Gastrocnemius medialis (tissue), 4 donors: Measurements from ENCODE around the gene NANOS3.

ENCODE experiments used
- POLR2A ChIP-seq, 2 donors: fragments of 450-650 bp; IDR thresholded peaks; one replicate each; pipeline ENCODE4 v1.6.1; 2017; ENCODE audit warnings: antibody characterized with exemption in 2 of 2, mild to moderate bottlenecking in 2 of 2, moderate library complexity in 2 of 2
- TF ChIP-seq, protein P1 (sequence below), 5 experiments: fragments of 450-650 bp in 3 of 5; fragments of 200-600 bp in 2 of 5; sonication (generic) in 2 of 5; IDR thresholded peaks in 4 of 5; conservative IDR thresholded peaks in 1 of 5; 1 replicate in 4 of 5; 2 replicates in 1 of 5; pipeline ENCODE4 v1.5.1; 2016 to 2019; ENCODE audit warnings: antibody characterized with exemption in 5 of 5, mild to moderate bottlenecking in 3 of 5, moderate library complexity in 3 of 5

DNA sequence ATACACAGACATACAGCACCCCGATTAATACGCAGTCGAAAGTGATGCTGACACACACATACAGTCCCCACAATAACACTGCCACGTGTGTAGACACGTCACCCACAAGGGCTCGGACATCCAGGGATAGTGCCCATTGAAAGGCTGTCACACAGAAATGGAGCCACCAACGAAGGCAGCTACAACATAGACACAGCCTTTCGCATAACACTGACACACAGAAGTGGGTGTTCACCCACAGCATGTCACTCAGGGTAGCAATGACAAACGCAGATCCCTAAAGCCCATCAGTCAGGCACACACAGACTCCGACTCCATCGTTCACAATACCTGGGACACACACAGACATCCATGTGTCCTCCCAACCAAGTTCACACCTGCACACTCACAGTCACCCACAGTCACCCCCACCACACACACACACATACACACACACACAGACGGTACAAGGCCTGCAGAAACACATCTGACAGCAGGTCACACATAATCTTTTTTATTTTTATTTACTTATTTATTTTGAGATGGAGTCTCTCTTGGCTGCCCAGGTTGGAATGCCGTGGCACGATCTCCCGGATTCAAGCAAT, 10.4 kb upstream of the NANOS3 start:
- no peak for TF ChIP-seq POLR2A (IDR thresholded peaks at IDR 0.05)
- TF ChIP-seq, protein P1, sequence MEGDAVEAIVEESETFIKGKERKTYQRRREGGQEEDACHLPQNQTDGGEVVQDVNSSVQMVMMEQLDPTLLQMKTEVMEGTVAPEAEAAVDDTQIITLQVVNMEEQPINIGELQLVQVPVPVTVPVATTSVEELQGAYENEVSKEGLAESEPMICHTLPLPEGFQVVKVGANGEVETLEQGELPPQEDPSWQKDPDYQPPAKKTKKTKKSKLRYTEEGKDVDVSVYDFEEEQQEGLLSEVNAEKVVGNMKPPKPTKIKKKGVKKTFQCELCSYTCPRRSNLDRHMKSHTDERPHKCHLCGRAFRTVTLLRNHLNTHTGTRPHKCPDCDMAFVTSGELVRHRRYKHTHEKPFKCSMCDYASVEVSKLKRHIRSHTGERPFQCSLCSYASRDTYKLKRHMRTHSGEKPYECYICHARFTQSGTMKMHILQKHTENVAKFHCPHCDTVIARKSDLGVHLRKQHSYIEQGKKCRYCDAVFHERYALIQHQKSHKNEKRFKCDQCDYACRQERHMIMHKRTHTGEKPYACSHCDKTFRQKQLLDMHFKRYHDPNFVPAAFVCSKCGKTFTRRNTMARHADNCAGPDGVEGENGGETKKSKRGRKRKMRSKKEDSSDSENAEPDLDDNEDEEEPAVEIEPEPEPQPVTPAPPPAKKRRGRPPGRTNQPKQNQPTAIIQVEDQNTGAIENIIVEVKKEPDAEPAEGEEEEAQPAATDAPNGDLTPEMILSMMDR (IDR thresholded peaks at IDR 0.05 in 4 of 5, conservative IDR thresholded peaks at IDR 0.05 in 1 of 5): no peak
